Measurements from ENCODE around the gene OVAAL. TPM values are rescaled to one million over a fixed set of nuclear protein-coding genes. Genes with fewer than 3 reads are reported as not detected.

OVAAL gene
- total RNA-seq, 1 donor from 2014 or later = not detected

DNA sequence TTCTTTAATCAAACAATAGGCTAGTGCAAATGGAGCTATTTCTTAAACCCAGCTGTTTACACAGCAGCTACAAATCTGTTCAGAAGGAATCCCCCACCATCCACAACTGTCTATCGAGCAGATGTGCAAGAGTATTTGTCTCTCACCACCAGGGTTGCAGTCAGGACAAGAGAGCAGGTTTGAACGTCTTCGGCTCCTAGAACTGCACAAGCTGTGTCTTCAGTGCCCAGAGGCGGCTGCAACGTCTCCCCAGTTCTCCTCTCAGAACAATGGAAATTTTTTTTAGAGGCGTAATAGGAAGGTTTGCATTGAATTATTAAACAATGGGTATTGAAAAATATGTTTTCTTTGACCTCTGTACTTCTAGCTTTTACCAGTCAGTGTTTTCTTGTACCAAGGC is 7.3 kb downstream of the OVAAL start:
- H3K9ac ChIP-seq (ENCODE audit: low read depth in 1 of 3, low read length in 3 of 3) = no peak overlapping the region
- no peak overlapping the region for H3K4me3 ChIP-seq (ENCODE audit: low read length in 3 of 3)
- no peaks in the 10 kb centered on the region for H3K9me3 ChIP-seq (ENCODE audit: control insufficient read depth in 3 of 3, low read length in 3 of 3)
- H3K27me3 ChIP-seq (ENCODE audit: control insufficient read depth in 3 of 3, insufficient read depth in 3 of 3, low read length in 3 of 3) = no peaks in the 10 kb centered on the region
- H3K4me1 ChIP-seq (ENCODE audit: control insufficient read depth in 3 of 3, insufficient read depth in 3 of 3, low read length in 3 of 3) = peaks cover 0 to 8% (median 7%) of the 10 kb centered on the region in 3 donors
- H3K27ac ChIP-seq (ENCODE audit: low read depth, low read length) = no peak overlapping the region
- H3K36me3 ChIP-seq (ENCODE audit: control insufficient read depth in 3 of 3, insufficient read depth in 3 of 3, low read length in 3 of 3) = no peaks in the 10 kb centered on the region

- Histone ChIP-seq H3K36me3 (ENCODE audit: control insufficient read depth in 3 of 3, insufficient read depth in 3 of 3, low read length in 3 of 3) (no peaks in the 10 kb centered on the region), H3K27ac (ENCODE audit: low read depth, low read length) (no peak overlapping the region), H3K27me3 (ENCODE audit: control insufficient read depth in 3 of 3, insufficient read depth in 3 of 3, low read length in 3 of 3) (no peaks in the 10 kb centered on the region), H3K4me1 (ENCODE audit: control insufficient read depth in 3 of 3, insufficient read depth in 3 of 3, low read length in 3 of 3) (peaks cover 0 to 8% (median 7%) of the 10 kb centered on the region in 3 donors), H3K4me3 (ENCODE audit: low read length in 3 of 3) (no peak overlapping the region), H3K9ac (ENCODE audit: low read depth in 1 of 3, low read length in 3 of 3) (no peak overlapping the region), H3K9me3 (ENCODE audit: control insufficient read depth in 3 of 3, low read length in 3 of 3) (no peaks in the 10 kb centered on the region)
Measured at GRCh38 chr1:180566495-180566894, 7.7 kb downstream of the OVAAL start.

GRCh38 chr1:180567654-180568053 is 8.9 kb downstream of the OVAAL start:
- no peak overlapping the region for H3K4me3 ChIP-seq (ENCODE audit: low read length in 3 of 3)
- peaks cover 0 to 6% (median 2%) of the 10 kb centered on the region in 3 donors for H3K4me1 ChIP-seq (ENCODE audit: control insufficient read depth in 3 of 3, insufficient read depth in 3 of 3, low read length in 3 of 3)
- no peak overlapping the region for H3K27ac ChIP-seq (ENCODE audit: low read depth, low read length)
- no peaks in the 10 kb centered on the region for H3K9me3 ChIP-seq (ENCODE audit: control insufficient read depth in 3 of 3, low read length in 3 of 3)
- no peak overlapping the region for H3K9ac ChIP-seq (ENCODE audit: low read depth in 1 of 3, low read length in 3 of 3)
- no peaks in the 10 kb centered on the region for H3K27me3 ChIP-seq (ENCODE audit: control insufficient read depth in 3 of 3, insufficient read depth in 3 of 3, low read length in 3 of 3)
- H3K36me3 ChIP-seq (ENCODE audit: control insufficient read depth in 3 of 3, insufficient read depth in 3 of 3, low read length in 3 of 3) = no peaks in the 10 kb centered on the region

- no peaks in the 10 kb centered on the region for H3K36me3 ChIP-seq (ENCODE audit: control insufficient read depth in 3 of 3, insufficient read depth in 3 of 3, low read length in 3 of 3)
- H3K27ac ChIP-seq (ENCODE audit: low read depth, low read length) = no peak overlapping the region
- H3K4me3 ChIP-seq (ENCODE audit: low read length in 3 of 3) = no peak overlapping the region
- no peaks in the 10 kb centered on the region for H3K27me3 ChIP-seq (ENCODE audit: control insufficient read depth in 3 of 3, insufficient read depth in 3 of 3, low read length in 3 of 3)
- H3K9ac ChIP-seq (ENCODE audit: low read depth in 1 of 3, low read length in 3 of 3) = no peak overlapping the region
- no peaks in the 10 kb centered on the region for H3K9me3 ChIP-seq (ENCODE audit: control insufficient read depth in 3 of 3, low read length in 3 of 3)
- H3K4me1 ChIP-seq (ENCODE audit: control insufficient read depth in 3 of 3, insufficient read depth in 3 of 3, low read length in 3 of 3) = peaks cover 0 to under 1% (median 0%) of the 10 kb centered on the region in 3 donors
Measured at GRCh38 chr1:180568184-180568583, 9.4 kb downstream of the OVAAL start.

- H3K27ac ChIP-seq (ENCODE audit: low read depth, low read length) = no peak overlapping the region
- no peaks in the 10 kb centered on the region for H3K4me1 ChIP-seq (ENCODE audit: control insufficient read depth in 3 of 3, insufficient read depth in 3 of 3, low read length in 3 of 3)
- no peaks in the 10 kb centered on the region for H3K27me3 ChIP-seq (ENCODE audit: control insufficient read depth in 3 of 3, insufficient read depth in 3 of 3, low read length in 3 of 3)
- no peak overlapping the region for H3K4me3 ChIP-seq (ENCODE audit: low read length in 3 of 3)
- H3K9ac ChIP-seq (ENCODE audit: low read depth in 1 of 3, low read length in 3 of 3) = no peak overlapping the region
- no peaks in the 10 kb centered on the region for H3K36me3 ChIP-seq (ENCODE audit: control insufficient read depth in 3 of 3, insufficient read depth in 3 of 3, low read length in 3 of 3)
- H3K9me3 ChIP-seq (ENCODE audit: control insufficient read depth in 3 of 3, low read length in 3 of 3) = no peaks in the 10 kb centered on the region
Measured at GRCh38 chr1:180571060-180571831, 12.5 kb downstream of the OVAAL start.

- no peaks in the 10 kb centered on the region for H3K36me3 ChIP-seq (ENCODE audit: control insufficient read depth in 3 of 3, insufficient read depth in 3 of 3, low read length in 3 of 3)
- H3K27ac ChIP-seq (ENCODE audit: low read depth, low read length) = no peak overlapping the region
- no peak overlapping the region for H3K9ac ChIP-seq (ENCODE audit: low read depth in 1 of 3, low read length in 3 of 3)
- H3K9me3 ChIP-seq (ENCODE audit: control insufficient read depth in 3 of 3, low read length in 3 of 3) = no peaks in the 10 kb centered on the region
- H3K4me1 ChIP-seq (ENCODE audit: control insufficient read depth in 3 of 3, insufficient read depth in 3 of 3, low read length in 3 of 3) = no peaks in the 10 kb centered on the region
- H3K4me3 ChIP-seq (ENCODE audit: low read length in 3 of 3) = no peak overlapping the region
- no peaks in the 10 kb centered on the region for H3K27me3 ChIP-seq (ENCODE audit: control insufficient read depth in 3 of 3, insufficient read depth in 3 of 3, low read length in 3 of 3)
Measured at GRCh38 chr1:180571832-180572636, 13.3 kb downstream of the OVAAL start.

- no peak overlapping the region for H3K4me3 ChIP-seq (ENCODE audit: low read length in 3 of 3)
- no peak overlapping the region for H3K9ac ChIP-seq (ENCODE audit: low read depth in 1 of 3, low read length in 3 of 3)
- no peaks in the 10 kb centered on the region for H3K4me1 ChIP-seq (ENCODE audit: control insufficient read depth in 3 of 3, insufficient read depth in 3 of 3, low read length in 3 of 3)
- no peak overlapping the region for H3K27ac ChIP-seq (ENCODE audit: low read depth, low read length)
- H3K27me3 ChIP-seq (ENCODE audit: control insufficient read depth in 3 of 3, insufficient read depth in 3 of 3, low read length in 3 of 3) = no peaks in the 10 kb centered on the region
- no peaks in the 10 kb centered on the region for H3K9me3 ChIP-seq (ENCODE audit: control insufficient read depth in 3 of 3, low read length in 3 of 3)
- H3K36me3 ChIP-seq (ENCODE audit: control insufficient read depth in 3 of 3, insufficient read depth in 3 of 3, low read length in 3 of 3) = no peaks in the 10 kb centered on the region
Measured at GRCh38 chr1:180572760-180573159, 14.0 kb downstream of the OVAAL start.

- Histone ChIP-seq H3K27ac (ENCODE audit: low read depth, low read length) (no peak overlapping the region), H3K36me3 (ENCODE audit: control insufficient read depth in 3 of 3, insufficient read depth in 3 of 3, low read length in 3 of 3) (no peaks in the 10 kb centered on the region), H3K4me3 (ENCODE audit: low read length in 3 of 3) (no peak overlapping the region), H3K9me3 (ENCODE audit: control insufficient read depth in 3 of 3, low read length in 3 of 3) (no peaks in the 10 kb centered on the region), H3K4me1 (ENCODE audit: control insufficient read depth in 3 of 3, insufficient read depth in 3 of 3, low read length in 3 of 3) (no peaks in the 10 kb centered on the region), H3K9ac (ENCODE audit: low read depth in 1 of 3, low read length in 3 of 3) (no peak overlapping the region), H3K27me3 (ENCODE audit: control insufficient read depth in 3 of 3, insufficient read depth in 3 of 3, low read length in 3 of 3) (no peaks in the 10 kb centered on the region)
Measured at GRCh38 chr1:180574031-180574713, 15.4 kb downstream of the OVAAL start.

DNA sequence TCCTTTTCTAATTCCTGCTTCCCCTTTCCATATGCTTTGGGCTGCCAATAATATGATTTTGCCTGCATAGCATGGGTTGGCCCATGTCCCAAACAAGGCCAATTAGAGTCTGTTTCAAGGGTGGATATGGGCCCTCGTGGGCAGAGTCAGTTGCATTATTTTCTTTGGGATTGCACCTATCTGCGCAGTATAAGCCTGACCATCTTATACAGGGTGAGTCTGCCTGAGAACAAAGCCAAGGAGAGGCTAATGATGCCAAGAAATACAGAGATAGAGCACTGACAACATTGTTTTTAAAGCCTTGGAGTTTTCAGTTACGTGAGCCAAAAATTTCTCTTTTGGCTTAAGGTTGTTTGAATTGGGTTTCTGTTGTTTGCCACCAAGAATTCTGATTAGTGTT is 18.6 kb downstream of the OVAAL start:
- H3K4me1 ChIP-seq (ENCODE audit: control insufficient read depth in 3 of 3, insufficient read depth in 3 of 3, low read length in 3 of 3) = no peaks in the 10 kb centered on the region
- H3K9me3 ChIP-seq (ENCODE audit: control insufficient read depth in 3 of 3, low read length in 3 of 3) = no peaks in the 10 kb centered on the region
- H3K27me3 ChIP-seq (ENCODE audit: control insufficient read depth in 3 of 3, insufficient read depth in 3 of 3, low read length in 3 of 3) = no peaks in the 10 kb centered on the region
- no peak overlapping the region for H3K27ac ChIP-seq (ENCODE audit: low read depth, low read length)
- no peak overlapping the region for H3K4me3 ChIP-seq (ENCODE audit: low read length in 3 of 3)
- H3K9ac ChIP-seq (ENCODE audit: low read depth in 1 of 3, low read length in 3 of 3) = no peak overlapping the region
- H3K36me3 ChIP-seq (ENCODE audit: control insufficient read depth in 3 of 3, insufficient read depth in 3 of 3, low read length in 3 of 3) = no peaks in the 10 kb centered on the region
